GM21737 (cell line): Measurements from ENCODE around the gene GRID1.

ENCODE experiments used
- ATAC-seq: cut with Tn5 transposase; IDR thresholded peaks from one replicate; pipeline ENCODE4 v1.9.1; 2021; ENCODE audit warnings: mild to moderate bottlenecking, moderate library complexity; ENCODE audit not compliant: unreplicated experiment

Gene GRID1

DNA sequence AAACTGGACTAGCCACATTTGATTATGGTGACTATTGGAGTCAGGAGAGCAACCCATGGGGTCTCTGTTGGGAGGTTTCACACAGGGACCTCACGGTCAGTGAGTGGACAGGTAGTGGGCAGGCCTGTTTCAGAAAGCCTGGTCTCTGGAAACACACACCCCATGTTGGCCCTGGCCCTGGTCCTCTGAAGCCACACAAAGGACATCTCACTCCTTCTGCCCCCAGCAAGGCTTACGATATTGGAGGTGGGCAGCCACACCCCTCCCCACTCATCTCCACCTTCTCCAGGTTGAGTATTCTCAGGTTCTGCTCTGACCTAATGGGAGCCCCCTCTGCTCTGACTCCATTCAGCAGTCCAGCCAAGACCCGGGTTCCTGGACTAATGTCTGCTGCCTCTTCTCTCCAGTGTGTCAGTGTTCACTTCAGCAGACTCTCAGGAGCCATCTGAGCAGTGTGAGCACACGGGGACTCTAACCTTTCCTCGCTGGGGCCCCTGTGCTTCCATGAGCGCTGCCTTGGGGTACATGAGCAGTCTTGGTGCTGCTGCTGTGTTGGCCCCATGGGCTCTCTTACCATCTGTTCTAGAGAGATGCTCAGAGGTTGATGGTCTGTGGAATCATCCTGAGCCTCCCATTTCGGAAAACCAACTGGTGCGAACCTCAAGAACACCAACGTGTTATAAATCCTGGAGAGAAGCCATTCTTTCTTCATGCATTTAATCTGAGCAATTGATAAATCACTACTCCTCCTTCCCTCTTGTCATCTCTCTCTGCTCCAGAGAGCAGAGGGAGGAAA is 748.6 kb downstream of the GRID1 start:
- no peak for ATAC-seq

DNA sequence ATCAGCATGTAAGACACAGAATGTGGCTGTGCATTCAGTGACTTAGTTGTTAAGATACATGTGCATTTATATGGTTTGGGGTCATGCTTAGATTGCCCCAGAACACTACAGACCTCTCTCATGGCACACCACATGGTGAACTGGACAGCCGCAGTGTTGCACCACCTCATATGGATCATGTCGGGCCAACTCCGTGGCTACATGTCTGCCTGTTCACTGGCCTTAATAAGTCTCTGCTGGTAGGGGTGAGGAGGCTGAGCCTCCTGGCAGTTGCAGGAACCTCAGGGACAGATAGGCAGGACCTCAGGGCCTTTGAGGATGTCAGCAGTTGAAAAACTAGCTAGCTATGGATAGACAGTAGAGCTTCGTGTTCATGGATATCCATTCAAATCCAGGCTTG is 751.0 kb downstream of the GRID1 start:
- ATAC-seq: no peak

DNA sequence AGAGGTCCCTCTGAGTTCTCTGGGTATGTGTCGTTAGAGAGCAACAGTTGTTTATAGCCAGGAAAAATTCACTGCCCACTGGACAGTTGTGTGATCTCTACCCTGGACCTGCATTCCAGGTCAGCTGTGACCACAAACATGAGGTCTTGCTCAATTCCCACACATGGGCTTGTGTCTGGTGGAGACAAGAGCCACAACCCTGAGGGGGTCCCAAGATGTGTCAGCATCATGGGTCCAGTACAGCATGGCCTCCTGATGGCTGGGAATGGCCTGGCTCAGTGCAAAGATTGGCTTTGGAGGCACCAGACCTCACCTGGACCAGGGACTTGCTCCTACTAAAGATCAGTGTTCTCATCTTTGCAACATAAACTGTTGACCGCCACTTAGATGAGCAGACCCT is 751.6 kb downstream of the GRID1 start:
- ATAC-seq: no peak

DNA sequence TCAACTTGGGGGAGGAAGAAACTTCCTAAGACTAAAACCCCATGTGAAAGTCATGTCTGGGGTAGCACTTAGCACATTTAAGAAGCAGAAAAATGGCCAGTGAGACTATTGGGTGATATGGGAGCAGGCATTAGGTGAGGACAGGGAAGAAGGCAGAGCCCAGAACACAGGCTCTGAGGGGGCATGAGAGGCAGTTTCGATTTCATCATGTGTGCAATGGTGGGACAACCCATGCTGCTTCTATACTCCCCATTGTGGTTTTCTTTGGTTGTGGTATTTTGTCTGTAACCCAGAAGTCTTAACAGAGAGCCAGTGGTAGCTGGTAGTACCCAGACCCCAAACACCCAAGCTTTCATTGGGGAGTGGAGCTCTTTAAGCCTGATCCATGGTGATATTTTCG is 752.0 kb downstream of the GRID1 start:
- no peak for ATAC-seq

DNA sequence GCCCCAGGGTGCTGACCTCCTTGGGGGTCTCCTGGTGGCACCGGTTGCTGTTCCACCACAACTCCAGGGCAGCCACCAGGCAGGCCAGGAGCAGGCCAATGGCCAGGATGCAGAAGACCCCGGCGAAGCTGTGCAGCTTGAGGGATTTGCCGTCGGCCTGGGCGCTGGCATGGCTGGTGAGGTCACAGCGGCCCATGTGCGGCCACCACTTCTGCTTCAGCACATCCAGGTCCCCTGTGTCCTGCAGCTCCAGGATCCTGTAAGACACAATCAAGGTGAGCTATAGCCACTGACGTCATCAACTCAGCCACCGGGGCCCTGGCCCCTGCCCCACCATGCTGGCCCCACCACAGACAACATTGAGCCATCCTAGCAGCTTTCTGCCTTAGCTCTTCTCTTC is 753.2 kb downstream of the GRID1 start:
- ATAC-seq: no peak

DNA sequence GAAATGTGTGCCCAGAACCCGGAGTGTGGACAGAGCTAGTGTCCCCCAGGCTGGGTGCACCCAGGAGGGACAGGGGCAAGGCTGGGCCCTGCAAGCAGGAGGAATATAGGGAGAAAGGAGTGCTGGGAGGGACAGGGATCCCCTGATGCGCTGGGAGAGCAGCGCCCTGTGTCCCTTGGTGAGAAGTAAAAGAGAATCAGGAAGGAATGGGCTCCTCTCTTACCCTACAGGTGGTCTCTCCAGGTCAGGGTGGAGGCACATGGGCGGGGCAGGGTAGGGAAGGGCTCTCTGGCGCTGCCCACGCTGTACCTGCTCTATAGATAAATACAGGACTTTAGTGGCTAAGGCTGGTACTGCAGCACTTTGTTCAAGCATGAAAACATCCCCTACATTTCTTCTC is 753.8 kb downstream of the GRID1 start:
- ATAC-seq: peak; percentile 27

DNA sequence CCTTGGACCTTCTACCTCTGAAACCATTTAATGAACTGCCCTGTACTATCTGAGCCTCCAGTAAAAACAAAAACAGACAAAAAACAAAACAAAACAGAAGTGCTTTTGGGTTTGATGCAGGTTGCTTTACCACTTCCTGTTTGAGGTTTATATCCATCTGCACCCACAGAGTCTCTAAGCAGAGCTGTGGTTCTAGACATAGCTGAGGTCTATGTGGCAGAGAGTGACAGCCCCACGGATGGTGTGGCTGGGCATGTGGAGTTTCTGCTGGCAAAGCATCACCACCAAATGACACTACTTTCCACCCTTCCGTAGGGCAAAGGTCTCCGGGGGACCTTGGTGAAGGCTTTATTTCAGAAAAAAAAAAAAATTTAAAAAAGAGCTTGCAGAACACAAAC is 754.2 kb downstream of the GRID1 start:
- ATAC-seq: peak; percentile 89

DNA sequence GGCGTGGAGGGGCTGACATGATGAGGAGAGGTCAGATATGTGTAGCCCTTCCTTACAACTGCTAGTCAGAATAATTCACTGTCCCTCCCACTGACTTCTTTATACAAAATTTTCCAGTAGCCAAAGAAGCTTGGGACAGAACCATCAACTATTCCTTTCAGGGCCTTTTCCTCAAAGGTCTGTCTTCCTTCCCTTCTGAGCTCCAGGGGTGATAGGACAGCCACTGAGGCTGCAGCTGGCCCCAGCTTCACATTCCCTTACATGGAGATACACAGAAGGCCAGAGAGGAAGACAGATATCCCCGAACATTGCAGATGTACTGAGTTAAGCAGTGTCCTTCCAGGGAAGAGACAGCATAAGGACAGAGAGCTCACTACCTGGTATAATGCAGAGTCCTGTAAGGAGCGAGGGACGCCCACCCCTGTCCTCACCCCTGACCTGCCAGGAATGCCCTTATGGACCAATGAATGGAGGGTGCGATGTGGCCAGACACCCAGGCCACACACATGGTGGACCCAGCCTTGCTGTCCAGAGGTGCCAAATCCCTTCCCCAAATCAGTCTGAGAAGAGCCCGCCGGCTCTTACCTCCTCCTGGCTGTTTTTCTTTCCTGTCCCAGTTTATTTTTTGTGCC is 754.7 kb downstream of the GRID1 start:
- no peak for ATAC-seq

DNA sequence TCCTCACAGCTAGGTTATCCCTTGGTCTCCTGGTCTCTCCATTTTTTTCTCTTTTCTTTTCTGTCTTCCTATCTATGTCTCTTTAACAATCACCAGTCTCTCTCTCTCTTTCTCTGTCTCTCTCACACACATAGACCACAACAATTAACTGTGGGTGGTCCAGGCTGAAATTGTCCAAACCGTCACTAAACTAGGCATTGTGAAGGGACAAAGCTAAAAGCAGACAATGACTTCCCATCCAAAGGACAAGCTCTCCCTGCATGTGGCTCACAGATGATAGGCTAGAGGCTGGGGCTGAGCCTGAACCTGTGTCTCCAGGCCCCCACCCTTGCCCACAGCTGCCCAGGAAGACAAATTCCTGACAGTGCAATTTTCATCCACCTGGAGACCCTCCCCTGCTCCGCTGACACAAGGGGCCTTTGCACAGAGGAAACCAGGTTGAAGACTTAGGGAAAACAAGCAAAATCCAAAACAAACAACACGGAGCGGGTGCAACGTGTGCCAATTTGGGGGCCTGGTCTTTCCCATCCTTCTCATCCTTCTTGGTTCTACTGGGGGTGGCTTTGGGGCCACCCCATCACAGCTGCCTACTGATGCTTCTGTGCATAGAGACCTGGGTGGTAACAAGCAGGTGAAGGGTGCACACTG is 755.4 kb downstream of the GRID1 start:
- no peak for ATAC-seq

DNA sequence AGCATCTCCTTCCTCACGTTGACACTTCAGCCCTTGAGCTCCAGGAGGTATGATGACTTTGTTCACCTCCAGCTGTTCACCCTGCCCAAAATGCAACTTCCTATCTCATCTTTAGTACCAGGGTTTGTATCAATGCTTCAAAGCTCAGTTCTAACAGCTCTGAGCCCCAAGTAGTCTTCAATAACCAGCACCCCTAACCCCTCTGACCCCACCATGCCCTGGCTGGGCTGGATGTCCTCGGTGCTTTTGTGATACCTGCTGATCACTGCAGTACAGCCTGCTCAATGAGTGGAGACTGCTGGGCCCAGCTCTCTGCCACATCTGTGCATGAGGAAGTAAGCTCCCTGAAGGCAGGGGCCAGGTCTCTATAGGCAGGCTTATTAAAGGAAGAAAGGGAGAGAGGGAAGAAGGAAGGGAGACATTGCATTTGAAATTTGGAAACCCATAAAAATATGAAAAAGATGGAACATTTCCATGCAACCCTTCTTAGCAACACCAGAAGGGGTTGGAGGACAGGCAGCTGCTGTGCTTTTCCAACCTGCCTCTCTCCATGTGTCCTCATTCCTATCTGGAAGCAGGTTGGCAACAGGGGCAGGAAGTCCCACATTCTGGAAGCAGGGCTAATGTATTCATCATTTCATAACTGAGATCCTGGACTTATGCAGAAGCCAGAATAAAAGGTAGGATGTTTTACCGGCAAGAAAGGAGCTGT is 756.1 kb downstream of the GRID1 start:
- ATAC-seq: no peak

DNA sequence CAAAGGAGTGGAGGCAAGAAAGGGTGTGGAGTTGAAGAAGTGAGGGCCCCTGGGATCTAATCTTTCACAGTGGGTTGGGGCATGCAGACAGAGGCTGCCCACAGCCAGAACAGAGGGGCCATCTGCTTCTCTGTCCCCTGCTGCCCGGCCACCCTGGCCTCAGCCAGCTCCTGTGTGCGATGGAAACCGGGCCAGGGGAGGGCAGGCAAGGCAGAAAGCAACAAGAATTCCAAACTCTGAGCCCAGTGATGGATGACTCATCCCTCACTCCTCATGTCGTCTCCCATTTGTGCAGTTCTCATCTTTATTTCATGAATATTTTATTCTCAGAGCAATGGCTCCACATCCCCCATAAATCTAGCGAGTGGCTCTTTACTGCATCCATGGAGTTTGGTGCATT is 757.1 kb downstream of the GRID1 start:
- ATAC-seq: no peak

DNA sequence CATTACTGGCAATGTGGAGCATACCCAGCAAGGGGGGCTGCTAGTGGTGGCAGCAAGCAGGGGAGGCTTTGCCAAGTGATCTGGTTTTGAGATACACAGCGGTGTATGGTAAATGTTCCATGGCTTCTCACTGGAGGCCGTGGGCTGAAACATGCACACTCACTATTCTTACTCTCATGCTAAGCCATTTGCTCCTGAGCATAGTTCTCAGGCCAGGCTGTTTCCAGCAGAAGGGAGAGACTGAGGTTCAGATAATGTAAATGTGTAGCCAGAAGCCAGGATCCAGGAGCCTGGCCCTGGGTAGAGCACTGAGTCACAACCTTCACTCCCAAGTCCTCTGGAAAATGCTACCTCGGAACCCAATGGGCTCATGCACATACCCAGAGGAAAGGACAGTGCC is 757.9 kb downstream of the GRID1 start:
- ATAC-seq: no peak

DNA sequence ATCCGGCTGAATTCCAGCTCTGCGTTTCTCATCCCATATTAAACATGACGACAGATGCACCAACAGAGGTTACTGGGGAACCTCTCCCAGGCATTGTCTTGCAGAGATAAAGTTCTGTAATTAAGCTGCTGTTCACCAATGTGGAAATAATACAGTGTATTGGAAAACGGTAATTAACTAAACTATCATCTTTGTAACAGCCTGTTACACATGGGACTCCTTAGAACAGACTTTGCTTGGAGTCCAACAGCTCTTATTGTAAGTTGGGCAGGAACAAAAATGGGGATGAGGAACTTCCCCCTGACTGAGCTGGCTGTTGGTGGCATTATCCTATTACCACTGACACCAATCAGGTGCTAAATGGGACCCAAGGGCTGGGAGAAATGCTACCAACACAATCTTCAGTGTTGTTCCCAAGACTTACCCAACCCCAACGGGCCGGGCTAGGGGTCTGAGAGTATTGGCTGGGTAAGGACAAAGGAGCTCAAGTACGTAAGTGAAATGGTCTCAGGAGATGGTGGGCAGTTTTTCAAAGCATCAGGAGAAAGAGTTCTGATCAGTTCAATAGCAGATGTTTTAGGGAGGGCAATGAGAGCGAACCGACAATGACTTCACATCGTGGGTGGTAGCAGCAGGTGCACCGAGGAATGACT is 759.4 kb downstream of the GRID1 start:
- no peak for ATAC-seq

DNA sequence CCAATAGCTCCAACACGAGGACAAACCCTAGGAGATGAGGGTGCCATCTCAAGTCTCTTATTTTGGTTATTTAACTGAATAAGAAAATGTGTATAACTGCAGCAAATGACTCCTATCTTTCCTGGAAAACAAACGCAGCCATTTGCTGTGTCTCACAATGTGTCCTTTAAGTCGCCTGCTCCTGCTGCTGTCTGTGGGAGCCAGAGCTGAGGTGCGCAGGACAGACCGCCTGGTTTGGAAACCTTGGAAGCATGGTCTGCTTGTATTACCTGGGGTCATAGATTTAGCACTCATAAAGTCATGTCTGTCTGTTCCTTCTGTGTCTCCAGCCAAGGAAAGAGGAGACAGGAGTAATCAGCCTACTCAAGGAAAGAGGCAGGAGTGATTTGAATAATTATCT is 760.2 kb downstream of the GRID1 start:
- ATAC-seq: no peak

DNA sequence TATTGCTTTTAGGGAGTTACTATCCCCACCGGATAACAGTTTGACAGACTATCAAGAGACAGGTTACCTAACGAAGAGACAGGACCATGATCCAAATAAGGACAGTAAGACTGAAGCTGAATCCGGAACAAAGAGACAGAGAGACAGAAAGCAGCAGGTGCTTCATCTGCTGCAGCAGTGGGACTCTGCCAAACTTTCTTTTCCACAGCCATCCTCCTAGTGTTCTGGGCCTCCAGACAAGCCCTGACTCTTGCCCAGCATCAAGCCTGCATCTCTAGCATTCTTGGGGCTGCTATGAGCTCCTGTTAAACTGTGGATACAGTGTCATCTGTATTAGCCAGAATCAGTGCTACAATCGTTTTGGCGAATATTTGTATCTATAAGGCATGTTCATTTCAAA is 761.7 kb downstream of the GRID1 start:
- no peak for ATAC-seq

DNA sequence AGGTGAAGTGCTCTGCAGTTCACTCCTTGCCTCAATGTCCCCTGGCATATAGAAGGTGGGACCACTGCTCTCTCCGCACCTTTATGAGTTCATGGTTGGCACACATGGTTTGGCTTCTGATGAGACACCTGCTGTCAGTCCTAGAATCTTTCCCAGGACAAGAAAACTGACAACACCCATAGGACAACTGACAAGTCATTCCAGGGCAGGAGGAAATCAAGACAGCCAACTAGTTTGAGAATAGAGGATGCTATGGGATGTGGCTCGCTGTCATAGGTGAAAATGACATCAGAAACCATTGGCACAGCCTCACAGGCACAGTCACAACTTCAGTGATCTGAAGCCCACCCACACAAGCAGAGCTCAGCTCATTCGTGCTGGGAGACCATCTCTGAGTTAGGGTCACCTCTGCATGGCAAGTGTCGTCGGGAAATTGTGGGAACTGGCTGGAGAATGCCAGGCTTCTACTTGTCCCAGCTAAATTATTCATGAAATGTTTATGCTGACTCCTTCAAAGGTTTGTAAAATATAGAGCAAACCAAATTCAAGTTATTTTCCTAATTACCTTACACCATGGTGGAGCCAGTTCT is 762.4 kb downstream of the GRID1 start:
- no peak for ATAC-seq

DNA sequence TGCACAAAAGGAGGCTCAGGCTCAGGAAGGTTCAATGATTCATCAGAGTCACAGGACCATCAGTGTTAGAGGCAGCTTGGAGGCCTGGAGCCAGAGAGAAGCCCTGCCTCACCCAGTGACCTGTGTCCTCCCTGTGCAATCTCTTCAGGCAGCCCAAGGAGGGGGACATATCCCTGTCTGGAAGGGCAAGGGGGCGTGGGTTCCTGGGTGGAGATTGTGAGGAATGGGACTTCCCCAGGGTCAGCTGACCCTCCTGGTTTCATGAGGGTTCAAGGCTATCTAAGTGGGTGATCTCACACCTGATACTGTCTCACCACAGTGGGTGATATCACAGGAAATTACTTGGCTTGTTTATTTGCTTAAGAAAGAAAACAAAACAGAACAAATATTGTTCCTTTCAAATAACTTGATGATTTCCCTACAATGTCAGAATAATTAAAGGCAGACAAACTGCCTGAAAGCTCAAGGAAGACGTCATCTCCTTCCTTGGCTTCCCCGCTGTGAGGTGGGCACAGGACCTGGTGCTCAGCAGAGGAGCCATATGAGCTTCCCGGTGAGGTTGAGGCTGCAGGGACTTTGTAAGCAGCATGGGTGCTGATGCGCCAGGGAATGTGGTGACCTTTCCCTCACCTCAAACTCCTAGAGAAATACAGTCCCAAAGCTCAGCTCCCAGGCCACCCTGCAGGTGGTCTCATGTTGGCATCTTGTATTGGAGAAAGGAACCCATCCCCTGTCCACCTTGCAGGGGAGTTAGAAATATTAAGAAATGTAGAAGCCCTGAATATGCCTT is 763.2 kb downstream of the GRID1 start:
- no peak for ATAC-seq

DNA sequence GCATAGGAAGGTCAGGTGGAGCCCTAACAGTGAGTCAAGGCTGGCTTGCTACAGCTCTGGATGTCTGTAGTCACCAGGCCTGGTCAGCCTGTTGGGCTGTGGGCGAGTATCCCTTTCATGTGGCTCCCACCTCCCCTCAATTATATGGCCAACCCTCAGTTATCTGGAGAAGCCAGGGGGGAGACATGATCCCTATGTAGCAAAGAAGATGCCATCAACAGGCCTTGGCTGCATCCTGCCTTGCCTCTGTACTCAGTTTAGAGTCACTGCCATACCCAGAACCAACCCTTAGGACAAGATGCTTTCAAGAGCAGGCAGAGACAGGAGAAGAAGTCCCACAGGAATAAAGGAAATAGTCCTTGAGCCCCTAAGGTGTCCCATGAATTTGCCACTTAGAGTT is 763.9 kb downstream of the GRID1 start:
- no peak for ATAC-seq

DNA sequence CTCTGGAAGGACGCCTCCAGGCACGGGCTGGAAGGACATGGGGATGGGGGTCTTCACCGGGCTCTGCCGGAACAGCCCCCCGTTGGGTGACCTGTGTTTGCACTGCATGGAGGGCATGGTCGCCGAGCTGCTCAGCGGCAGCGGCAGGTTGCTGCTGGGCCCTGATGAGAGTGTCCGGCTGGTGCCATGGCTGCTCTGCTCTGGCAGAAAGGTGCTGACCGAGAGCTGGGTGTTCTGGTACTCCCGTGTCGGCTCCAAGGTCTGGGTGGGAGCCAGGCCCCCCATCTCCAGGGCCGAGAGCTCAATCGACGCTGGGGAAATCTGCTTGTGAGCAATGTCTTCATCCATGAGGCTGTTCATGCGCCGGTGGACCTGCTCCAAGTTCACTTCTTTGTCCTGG is 764.3 kb downstream of the GRID1 start:
- ATAC-seq: no peak

DNA sequence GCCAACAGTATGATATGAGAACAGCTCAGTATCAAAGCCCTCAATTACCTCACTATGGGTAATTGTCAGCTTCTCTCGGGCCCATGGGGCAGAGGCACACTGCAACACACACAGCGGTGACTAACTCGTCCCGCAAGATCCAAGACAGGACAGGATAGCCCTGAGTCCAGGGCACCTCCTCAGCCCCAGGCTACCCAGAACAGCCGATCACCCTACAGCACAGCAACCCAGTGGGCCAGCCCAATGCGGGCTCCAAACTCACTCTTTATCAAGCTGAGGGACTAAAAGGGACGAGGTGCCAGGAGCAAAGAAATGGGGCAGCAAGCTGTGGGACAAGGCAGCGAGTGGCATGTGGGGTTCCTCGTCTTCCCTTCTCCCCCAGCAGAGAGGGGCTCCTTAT is 765.1 kb downstream of the GRID1 start:
- no peak for ATAC-seq
